ENCODE measurements around the gene NAV2. TPM values are rescaled to one million over a fixed set of nuclear protein-coding genes. Genes with fewer than 3 reads are reported as not detected.

The NAV2 gene
- total RNA-seq, 1 experiment from 2014 or later, result 23.3 TPM

DNA sequence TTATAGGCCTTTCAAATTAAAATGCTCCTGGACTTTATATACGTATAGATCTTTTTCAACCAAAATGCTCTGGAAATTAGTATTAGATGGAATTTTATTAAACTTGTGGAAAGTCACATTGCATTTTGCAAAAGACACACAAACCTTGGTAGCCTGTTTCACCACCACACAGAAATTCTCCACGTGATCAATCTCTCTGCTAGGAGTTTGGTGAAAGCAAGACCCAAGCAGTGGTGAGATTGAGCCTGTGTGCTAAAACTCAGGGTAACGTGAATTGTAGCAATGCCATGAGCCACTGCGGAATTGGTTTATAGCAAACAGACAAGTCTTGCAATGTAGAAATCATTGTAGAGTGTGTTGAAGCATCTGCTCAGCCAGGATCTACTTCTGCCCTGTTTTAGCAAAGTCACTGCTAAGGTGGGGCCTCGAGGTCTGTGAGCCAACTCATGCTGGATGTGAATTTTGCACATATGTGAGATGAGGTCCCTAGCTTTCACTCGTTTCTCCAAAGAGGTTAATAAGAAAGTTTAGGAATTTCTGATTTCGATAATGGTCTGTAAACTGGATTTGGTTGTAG is 262.9 kb downstream of the NAV2 start:
- BruUV-seq (replicated peaks), result no TSS peak
- no peak overlapping the region for H2AFZ ChIP-seq
- no peaks in the 10 kb centered on the region for H4K20me1 ChIP-seq (ENCODE audit: insufficient read depth)
- H3K27me3 ChIP-seq (ENCODE audit: insufficient read depth, low read depth), result no peaks in the 10 kb centered on the region
- intact Hi-C loops (cut with micrococcal nuclease; ENCODE audit: unreplicated experiment), result no loop called here
- no peak overlapping the region for H3K27ac ChIP-seq
- no peaks in the 10 kb centered on the region for H3K9me2 ChIP-seq (ENCODE audit: insufficient read depth)
- POLR2A ChIA-PET (ENCODE audit: unreplicated experiment), result no interaction called here
- no peaks in the 10 kb centered on the region for H3K9me3 ChIP-seq (ENCODE audit: insufficient read depth, low read depth)
- H3K4me2 ChIP-seq, result no peak overlapping the region
- CTCF ChIA-PET, result no interaction called here
- DNase-seq, result no peak
- H3K36me3 ChIP-seq (ENCODE audit: low read depth), result no peaks in the 10 kb centered on the region
- no peak overlapping the region for H3K4me3 ChIP-seq
- H3F3A ChIP-seq (ENCODE audit: insufficient read depth, low read depth), result peaks cover 35% of the 10 kb centered on the region
- H3K79me2 ChIP-seq (ENCODE audit: low read depth), result 0 out of 2 replicates have a peak, but pooled peaks cover 10% of the 10 kb centered on the region
- H3K4me1 ChIP-seq (replicated peaks; ENCODE audit: insufficient read depth), result peaks cover 33% of the 10 kb centered on the region
- TF ChIP-seq, protein P1, sequence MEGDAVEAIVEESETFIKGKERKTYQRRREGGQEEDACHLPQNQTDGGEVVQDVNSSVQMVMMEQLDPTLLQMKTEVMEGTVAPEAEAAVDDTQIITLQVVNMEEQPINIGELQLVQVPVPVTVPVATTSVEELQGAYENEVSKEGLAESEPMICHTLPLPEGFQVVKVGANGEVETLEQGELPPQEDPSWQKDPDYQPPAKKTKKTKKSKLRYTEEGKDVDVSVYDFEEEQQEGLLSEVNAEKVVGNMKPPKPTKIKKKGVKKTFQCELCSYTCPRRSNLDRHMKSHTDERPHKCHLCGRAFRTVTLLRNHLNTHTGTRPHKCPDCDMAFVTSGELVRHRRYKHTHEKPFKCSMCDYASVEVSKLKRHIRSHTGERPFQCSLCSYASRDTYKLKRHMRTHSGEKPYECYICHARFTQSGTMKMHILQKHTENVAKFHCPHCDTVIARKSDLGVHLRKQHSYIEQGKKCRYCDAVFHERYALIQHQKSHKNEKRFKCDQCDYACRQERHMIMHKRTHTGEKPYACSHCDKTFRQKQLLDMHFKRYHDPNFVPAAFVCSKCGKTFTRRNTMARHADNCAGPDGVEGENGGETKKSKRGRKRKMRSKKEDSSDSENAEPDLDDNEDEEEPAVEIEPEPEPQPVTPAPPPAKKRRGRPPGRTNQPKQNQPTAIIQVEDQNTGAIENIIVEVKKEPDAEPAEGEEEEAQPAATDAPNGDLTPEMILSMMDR (conservative IDR thresholded peaks at IDR 0.05), result no peak
- TF ChIP-seq EZH2 (IDR thresholded peaks at IDR 0.05; ENCODE audit: low read depth), result no peak

- H3K4me3 ChIP-seq, result no peak overlapping the region
- H2AFZ ChIP-seq, result no peak overlapping the region
- no peaks in the 10 kb centered on the region for H4K20me1 ChIP-seq (ENCODE audit: insufficient read depth)
- POLR2A ChIA-PET (ENCODE audit: unreplicated experiment), result no interaction called here
- H3K4me1 ChIP-seq (replicated peaks; ENCODE audit: insufficient read depth), result peaks cover 42% of the 10 kb centered on the region
- H3K27ac ChIP-seq, result peak overlapping the region; percentile 100; the same call in 1 of the 2 replicates
- CTCF ChIA-PET, result no interaction called here
- H3K36me3 ChIP-seq (ENCODE audit: low read depth), result no peaks in the 10 kb centered on the region
- no peaks in the 10 kb centered on the region for H3K9me2 ChIP-seq (ENCODE audit: insufficient read depth)
- no peaks in the 10 kb centered on the region for H3K9me3 ChIP-seq (ENCODE audit: insufficient read depth, low read depth)
- 0 out of 2 replicates have a peak, but pooled peaks cover 10% of the 10 kb centered on the region for H3K79me2 ChIP-seq (ENCODE audit: low read depth)
- no peak for TF ChIP-seq EZH2 (IDR thresholded peaks at IDR 0.05; ENCODE audit: low read depth)
- TF ChIP-seq, protein P1 (conservative IDR thresholded peaks at IDR 0.05), result no peak
- intact Hi-C loops (cut with micrococcal nuclease; ENCODE audit: unreplicated experiment), result no loop called here
- H3F3A ChIP-seq (ENCODE audit: insufficient read depth, low read depth), result peaks cover 35% of the 10 kb centered on the region
- H3K4me2 ChIP-seq, result no peak overlapping the region
- no TSS peak for BruUV-seq (replicated peaks)
- H3K27me3 ChIP-seq (ENCODE audit: insufficient read depth, low read depth), result no peaks in the 10 kb centered on the region
- DNase-seq, result no peak
Measured at GRCh38 chr11:19976281-19976941, 263.8 kb downstream of the NAV2 start.

GRCh38 chr11:19977941-19978340 is 265.3 kb downstream of the NAV2 start:
- Histone ChIP-seq H3K27ac (peak overlapping the region; percentile 100), H3K27me3 (ENCODE audit: insufficient read depth, low read depth) (no peaks in the 10 kb centered on the region), H3K9me3 (ENCODE audit: insufficient read depth, low read depth) (no peaks in the 10 kb centered on the region), H3K4me1 (replicated peaks; ENCODE audit: insufficient read depth) (peaks cover 54% of the 10 kb centered on the region), H4K20me1 (ENCODE audit: insufficient read depth) (no peaks in the 10 kb centered on the region), H3F3A (ENCODE audit: insufficient read depth, low read depth) (peaks cover 38% of the 10 kb centered on the region), H3K36me3 (ENCODE audit: low read depth) (no peaks in the 10 kb centered on the region), H3K4me3 (no peak overlapping the region), H3K79me2 (ENCODE audit: low read depth) (0 out of 2 replicates have a peak, but pooled peaks cover 10% of the 10 kb centered on the region), H3K4me2 (peak overlapping the region; percentile 70), H3K9me2 (ENCODE audit: insufficient read depth) (no peaks in the 10 kb centered on the region), H2AFZ (no peak overlapping the region)
- ChIA-PET POLR2A (ENCODE audit: unreplicated experiment) (no interaction called here), CTCF (interaction anchor here (0.7 kb wide), 1 partner anchor 469 kb away, joined by 4 read pairs; no protein-coding TSS in a partner anchor)
- TF ChIP-seq, protein P1 (conservative IDR thresholded peaks at IDR 0.05), result no peak
- no peak for TF ChIP-seq EZH2 (IDR thresholded peaks at IDR 0.05; ENCODE audit: low read depth)
- BruUV-seq (replicated peaks), result no TSS peak
- intact Hi-C loops (cut with micrococcal nuclease; ENCODE audit: unreplicated experiment), result loop anchor here (2.0 kb wide), 1 partner anchor 53 kb away; no protein-coding TSS in a partner anchor
- no peak for DNase-seq

Measured in PC-9 (cell line).